Fibroblast of pulmonary artery (primary cell): Measurements from ENCODE around the gene NR3C2.

Source experiments
- DNase-seq: peaks from one replicate; pipeline ENCODE4 v3.0.0-alpha.2; 2010; ENCODE audit warnings: low read depth
- H3K4me3 ChIP-seq: replicated peaks from 2 replicates; pipeline ENCODE4 v1.5.1; 2011; ENCODE audit warnings: low read depth, mild to moderate bottlenecking, control low read depth, low read length, moderate library complexity
- CTCF ChIP-seq: IDR thresholded peaks from 2 replicates; pipeline ENCODE4 v1.5.1; 2011; ENCODE audit warnings: mild to moderate bottlenecking, control low read depth, low read length, inconsistent platforms; ENCODE audit errors: missing control alignments

NR3C2 gene

DNA sequence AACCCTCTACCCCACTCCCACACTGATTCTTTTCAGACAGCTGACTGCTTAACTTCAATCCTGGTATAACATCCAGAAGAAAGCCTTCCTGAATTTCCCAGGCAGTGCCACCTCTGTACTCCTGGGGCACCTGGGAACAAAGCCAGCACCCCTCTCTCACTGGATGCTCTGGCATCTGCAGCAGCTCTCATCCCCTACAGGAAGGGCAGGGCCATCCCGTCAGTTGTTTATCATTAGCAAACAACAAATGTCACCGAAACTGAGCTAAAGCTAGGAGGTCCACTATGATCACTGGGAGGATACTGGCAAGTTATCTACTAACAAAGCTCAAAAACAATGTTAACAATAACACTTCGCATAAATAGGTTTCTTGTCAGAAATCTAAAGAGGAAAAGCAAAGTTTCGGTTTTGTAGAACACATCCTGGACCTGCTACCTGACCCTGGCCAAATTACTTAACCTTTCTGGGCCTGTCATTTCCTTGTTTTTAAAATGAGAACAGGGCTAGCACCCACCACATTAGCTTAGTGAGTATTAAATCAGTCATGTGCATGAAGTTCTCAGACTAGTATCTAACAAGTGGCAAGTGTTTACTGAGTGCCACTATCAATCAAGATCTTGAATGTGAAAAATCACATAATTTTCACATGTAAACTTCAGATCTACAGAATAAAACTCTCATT lies 86.6 kb downstream of the NR3C2 start:
- no peak for DNase-seq
- TF ChIP-seq CTCF = no peak
- no peak overlapping the region for H3K4me3 ChIP-seq

GRCh38 chr4:148354186-148354585 lies 88.0 kb downstream of the NR3C2 start:
- TF ChIP-seq CTCF = no peak
- H3K4me3 ChIP-seq = no peak overlapping the region
- no peak for DNase-seq

DNA sequence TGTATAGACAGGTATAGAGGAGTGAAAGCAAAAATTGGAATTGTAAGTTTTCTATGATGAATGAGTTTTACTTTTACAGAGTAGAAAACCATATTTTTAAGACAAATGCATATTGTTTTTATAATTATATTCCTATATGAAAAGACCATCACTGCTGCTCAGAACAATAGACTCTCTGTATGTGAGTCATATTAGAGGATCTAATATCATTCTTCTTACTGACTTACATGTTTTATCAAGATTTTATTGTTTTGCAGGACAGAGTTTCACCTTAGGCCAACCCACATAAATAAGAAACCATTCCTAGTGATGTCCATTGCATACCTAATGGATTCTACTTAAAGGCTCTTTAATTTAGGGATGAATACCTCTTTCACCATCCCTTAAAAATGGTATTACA lies 88.6 kb downstream of the NR3C2 start:
- H3K4me3 ChIP-seq = no peak overlapping the region
- DNase-seq = no peak
- TF ChIP-seq CTCF = no peak

GRCh38 chr4:148349153-148349552 lies 93.1 kb downstream of the NR3C2 start:
- no peak for TF ChIP-seq CTCF
- DNase-seq = no peak
- H3K4me3 ChIP-seq = no peak overlapping the region

DNA sequence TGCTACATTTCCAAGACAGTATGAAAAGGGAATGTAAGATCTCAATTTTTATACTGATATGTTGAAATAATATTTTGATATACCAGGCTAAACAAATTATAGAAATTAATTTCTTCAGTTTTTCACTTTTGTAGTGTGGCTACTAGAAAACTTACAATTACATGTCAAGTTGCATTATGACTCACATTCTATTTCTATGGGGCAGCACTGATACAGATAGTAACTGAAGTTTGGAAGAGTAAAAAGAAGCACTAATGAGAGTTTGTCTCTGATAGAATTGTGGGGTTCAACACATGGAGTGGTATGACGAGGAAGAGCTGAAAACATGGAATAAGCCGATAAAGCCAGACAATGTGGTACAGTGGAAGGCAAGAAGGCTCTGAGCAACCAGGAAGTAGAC lies 95.6 kb downstream of the NR3C2 start:
- H3K4me3 ChIP-seq = no peak overlapping the region
- no peak for DNase-seq
- no peak for TF ChIP-seq CTCF

- no peak for TF ChIP-seq CTCF
- no peak overlapping the region for H3K4me3 ChIP-seq
- DNase-seq = no peak
Measured at GRCh38 chr4:148345509-148345908, 96.7 kb downstream of the NR3C2 start.

DNA sequence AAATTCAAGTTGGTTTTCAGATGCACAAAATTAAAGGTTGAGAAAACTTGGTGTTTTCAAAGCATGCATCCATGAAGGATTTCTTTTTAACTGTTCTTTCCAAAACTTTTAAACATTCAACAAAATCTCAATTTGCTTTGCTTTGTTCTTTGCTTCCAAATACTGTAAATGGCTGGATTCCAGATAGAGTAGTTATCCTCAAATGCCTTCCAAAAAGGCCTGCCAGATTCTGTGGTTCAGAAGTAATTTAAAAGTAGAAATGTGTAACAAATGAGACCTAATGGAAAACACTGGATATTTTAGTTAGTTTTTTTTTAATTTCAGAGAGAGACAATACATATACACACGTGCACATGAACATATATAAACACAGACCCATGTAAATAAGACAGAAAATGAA lies 97.3 kb downstream of the NR3C2 start:
- DNase-seq = no peak
- TF ChIP-seq CTCF = no peak
- no peak overlapping the region for H3K4me3 ChIP-seq
